GM19455 (cell line): ENCODE measurements around the gene PRKAG2.

Source experiments
- ATAC-seq: cut with Tn5 transposase; IDR thresholded peaks from one replicate; pipeline ENCODE4 v1.9.1; 2021; ENCODE audit not compliant: unreplicated experiment

The PRKAG2 gene

GRCh38 chr7:151717918-151718317, 159.0 kb downstream of the PRKAG2 start:
- no peak for ATAC-seq

- ATAC-seq: no peak
Observed at GRCh38 chr7:151717415-151717814, 159.5 kb downstream of the PRKAG2 start.

GRCh38 chr7:151716323-151716722, 160.6 kb downstream of the PRKAG2 start:
- ATAC-seq: no peak

GRCh38 chr7:151715666-151716315, 161.1 kb downstream of the PRKAG2 start:
- ATAC-seq: no peak

- ATAC-seq: no peak
Observed at GRCh38 chr7:151714201-151714600, 162.7 kb downstream of the PRKAG2 start.

- ATAC-seq: no peak
Observed at GRCh38 chr7:151712810-151713125, 164.1 kb downstream of the PRKAG2 start.

- ATAC-seq: no peak
Observed at GRCh38 chr7:151711906-151712809, 164.8 kb downstream of the PRKAG2 start.

- ATAC-seq: no peak
Observed at GRCh38 chr7:151711435-151711872, 165.5 kb downstream of the PRKAG2 start.

GRCh38 chr7:151710646-151711434, 166.1 kb downstream of the PRKAG2 start:
- ATAC-seq: no peak

GRCh38 chr7:151710121-151710640, 166.7 kb downstream of the PRKAG2 start:
- no peak for ATAC-seq

GRCh38 chr7:151709141-151710038, 167.5 kb downstream of the PRKAG2 start:
- no peak for ATAC-seq

GRCh38 chr7:151708610-151709009, 168.3 kb downstream of the PRKAG2 start:
- no peak for ATAC-seq

- ATAC-seq: no peak
Observed at GRCh38 chr7:151707757-151708156, 169.2 kb downstream of the PRKAG2 start.

GRCh38 chr7:151707105-151707469, 169.8 kb downstream of the PRKAG2 start:
- no peak for ATAC-seq

- no peak for ATAC-seq
Observed at GRCh38 chr7:151706277-151707104, 170.4 kb downstream of the PRKAG2 start.

- ATAC-seq: no peak
Observed at GRCh38 chr7:151705636-151706276, 171.2 kb downstream of the PRKAG2 start.

- no peak for ATAC-seq
Observed at GRCh38 chr7:151704960-151705635, 171.8 kb downstream of the PRKAG2 start.

GRCh38 chr7:151704299-151704959, 172.5 kb downstream of the PRKAG2 start:
- ATAC-seq: no peak
